AG09309 (cell line): ENCODE results near the gene ITPRIPL2.

ENCODE experiments used
- DNase-seq: peaks from one replicate; pipeline ENCODE4 v3.0.0-alpha.2; 2010; ENCODE audit warnings: low read depth
- H3K4me3 ChIP-seq: 2 replicates; pipeline ENCODE4 v1.5.1; 2011; ENCODE audit warnings: mild to moderate bottlenecking, low read depth, low read length, moderate library complexity; ENCODE audit not compliant: control insufficient read depth
- TF ChIP-seq, protein P1 (sequence below): IDR thresholded peaks from 2 replicates; pipeline ENCODE4 v1.5.1; 2011; ENCODE audit warnings: mild to moderate bottlenecking, low read depth, low read length, inconsistent platforms; ENCODE audit not compliant: insufficient read depth, control insufficient read depth; ENCODE audit errors: missing control alignments

The ITPRIPL2 gene

DNA sequence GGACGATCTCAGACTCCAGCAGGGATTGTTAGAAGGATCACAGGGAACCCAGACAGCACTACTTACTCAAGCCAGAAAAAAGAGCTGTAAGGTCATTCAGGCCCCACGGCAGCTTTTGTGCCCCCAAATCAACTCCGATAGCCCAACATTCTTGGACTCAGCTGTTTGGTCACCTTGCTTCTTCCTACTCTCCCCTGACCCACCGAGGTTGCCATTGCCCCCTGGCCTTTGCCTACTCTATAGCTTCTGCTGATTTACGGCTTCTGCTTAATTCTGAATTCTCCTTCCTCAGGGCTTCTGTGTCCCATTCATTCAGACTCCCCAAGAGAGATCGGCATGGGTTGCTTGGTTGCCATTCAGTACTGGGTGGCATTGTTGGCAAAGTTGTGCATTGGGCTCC lies 8.6 kb upstream of the ITPRIPL2 start:
- DNase-seq = no peak
- H3K4me3 ChIP-seq = no peak overlapping the region

DNA sequence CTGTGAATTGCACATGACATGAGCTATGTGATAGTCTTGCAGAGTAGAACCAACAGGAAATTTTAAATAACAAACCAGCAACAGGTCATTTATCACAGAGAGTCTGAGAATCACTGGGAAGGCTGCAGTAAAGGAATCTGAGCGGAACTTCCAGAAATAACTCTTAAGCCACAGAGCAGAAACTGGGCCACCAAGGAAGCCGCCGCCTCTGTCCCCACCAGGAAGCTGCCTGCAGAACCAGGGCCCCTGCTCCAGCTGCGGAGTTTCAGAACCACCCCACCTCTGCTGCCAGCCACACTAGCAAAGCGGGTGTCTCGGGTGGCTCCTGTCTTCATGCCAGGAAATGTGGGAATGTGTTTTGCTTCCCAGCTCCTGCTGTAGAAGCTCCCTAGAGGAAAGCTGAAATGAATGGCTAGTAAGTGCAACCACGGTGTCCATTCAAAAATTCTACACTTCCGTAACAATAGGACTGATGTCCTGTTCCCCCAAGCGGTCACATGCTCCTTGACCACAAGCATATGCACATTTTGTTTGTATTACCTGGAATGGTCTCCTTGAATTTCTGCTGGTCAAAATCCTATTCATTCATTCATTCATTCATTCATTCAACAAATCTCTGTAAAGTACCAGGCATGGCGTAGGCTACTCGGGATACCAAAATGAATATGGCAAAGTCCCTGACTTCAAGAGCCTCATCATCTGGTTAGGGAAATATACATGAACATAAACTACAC lies 7.7 kb upstream of the ITPRIPL2 start:
- TF ChIP-seq, protein P1, sequence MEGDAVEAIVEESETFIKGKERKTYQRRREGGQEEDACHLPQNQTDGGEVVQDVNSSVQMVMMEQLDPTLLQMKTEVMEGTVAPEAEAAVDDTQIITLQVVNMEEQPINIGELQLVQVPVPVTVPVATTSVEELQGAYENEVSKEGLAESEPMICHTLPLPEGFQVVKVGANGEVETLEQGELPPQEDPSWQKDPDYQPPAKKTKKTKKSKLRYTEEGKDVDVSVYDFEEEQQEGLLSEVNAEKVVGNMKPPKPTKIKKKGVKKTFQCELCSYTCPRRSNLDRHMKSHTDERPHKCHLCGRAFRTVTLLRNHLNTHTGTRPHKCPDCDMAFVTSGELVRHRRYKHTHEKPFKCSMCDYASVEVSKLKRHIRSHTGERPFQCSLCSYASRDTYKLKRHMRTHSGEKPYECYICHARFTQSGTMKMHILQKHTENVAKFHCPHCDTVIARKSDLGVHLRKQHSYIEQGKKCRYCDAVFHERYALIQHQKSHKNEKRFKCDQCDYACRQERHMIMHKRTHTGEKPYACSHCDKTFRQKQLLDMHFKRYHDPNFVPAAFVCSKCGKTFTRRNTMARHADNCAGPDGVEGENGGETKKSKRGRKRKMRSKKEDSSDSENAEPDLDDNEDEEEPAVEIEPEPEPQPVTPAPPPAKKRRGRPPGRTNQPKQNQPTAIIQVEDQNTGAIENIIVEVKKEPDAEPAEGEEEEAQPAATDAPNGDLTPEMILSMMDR = no peak
- H3K4me3 ChIP-seq = no peak overlapping the region
- no peak for DNase-seq

More for the DNA sequence above, 8.6 kb upstream of the ITPRIPL2 start:
- TF ChIP-seq, protein P1 = no peak

DNA sequence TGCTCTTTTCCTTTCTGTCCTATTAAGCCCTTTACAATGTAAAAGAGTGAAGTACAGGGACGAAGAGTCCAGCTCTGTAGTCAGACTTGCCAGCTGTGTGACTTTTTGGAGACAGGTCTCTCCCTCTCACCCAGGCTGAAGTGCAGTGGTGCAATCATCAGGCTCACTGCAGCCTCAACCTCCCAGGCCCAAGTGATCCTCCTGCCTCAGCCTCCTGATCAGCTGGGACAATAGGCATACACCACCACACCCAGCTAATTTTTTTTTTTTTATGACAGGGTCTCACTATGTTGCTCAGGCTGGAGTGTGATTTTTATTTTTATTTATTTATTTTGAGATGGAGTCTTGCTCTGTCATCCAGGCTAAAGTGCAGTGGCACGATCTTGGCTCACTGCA lies 7.1 kb upstream of the ITPRIPL2 start:
- no peak overlapping the region for H3K4me3 ChIP-seq
- DNase-seq = no peak
- TF ChIP-seq, protein P1 = no peak

DNA sequence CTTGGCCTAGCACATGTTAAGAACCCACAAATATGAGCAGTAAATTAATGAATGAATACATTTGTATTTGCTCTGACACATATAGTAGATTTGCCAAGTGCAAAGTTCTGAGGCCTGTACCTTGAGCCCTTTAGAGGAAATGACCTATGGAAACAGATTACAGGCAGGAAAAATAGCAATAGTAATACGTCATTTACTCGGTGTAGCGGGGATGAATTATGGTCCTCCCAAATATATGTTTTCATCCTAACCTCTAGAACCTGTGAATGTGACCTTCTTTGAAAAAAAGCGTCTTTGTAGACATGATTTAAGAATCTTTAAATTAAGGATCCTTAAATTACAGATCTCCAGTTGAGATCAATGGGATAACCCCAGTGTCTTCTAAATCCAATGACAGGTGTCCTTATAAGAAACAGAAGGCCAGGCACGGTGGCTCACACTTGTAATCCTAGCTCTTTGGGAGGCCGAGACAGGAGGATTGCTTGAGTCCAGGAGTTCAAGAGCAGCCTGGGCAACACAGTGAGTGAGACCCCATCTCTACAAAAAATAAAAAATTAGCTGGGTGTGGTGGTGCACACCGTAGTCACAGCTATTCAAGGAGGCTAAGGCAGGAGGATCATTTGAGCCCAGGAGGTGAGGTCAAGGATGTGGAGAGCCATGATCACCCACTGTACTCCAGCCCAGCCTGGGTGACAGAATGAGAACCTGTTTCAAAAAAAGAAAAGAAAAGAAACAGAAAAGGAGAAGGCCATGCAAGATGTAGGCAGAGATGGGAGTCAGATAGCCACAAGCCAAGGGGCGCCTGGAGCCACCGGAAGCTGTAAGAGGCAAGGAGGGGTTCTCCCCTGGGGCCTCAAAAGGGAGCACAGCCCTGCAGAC lies 5.1 kb upstream of the ITPRIPL2 start:
- TF ChIP-seq, protein P1 = no peak
- no peak for DNase-seq
- H3K4me3 ChIP-seq = no peak overlapping the region

DNA sequence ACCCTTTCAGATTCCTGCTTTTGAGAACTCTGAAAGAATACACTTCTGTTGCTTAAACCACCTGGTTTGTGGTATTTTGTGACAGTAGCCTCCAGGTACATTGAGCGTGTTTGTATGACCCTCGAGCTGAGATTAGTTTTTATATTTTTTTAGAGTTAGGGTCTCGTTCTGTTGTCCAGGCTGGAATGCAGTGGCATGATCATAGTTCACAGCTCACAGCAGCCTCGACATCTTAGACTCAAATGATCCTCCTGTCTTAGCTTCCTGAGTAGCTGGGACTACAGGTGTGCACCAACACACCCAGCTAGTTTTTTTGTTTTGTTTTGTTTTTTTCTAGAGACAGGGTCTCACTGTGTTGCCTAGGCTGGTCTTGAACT lies 4.5 kb upstream of the ITPRIPL2 start:
- TF ChIP-seq, protein P1 = no peak
- H3K4me3 ChIP-seq = no peak overlapping the region
- DNase-seq = no peak

DNA sequence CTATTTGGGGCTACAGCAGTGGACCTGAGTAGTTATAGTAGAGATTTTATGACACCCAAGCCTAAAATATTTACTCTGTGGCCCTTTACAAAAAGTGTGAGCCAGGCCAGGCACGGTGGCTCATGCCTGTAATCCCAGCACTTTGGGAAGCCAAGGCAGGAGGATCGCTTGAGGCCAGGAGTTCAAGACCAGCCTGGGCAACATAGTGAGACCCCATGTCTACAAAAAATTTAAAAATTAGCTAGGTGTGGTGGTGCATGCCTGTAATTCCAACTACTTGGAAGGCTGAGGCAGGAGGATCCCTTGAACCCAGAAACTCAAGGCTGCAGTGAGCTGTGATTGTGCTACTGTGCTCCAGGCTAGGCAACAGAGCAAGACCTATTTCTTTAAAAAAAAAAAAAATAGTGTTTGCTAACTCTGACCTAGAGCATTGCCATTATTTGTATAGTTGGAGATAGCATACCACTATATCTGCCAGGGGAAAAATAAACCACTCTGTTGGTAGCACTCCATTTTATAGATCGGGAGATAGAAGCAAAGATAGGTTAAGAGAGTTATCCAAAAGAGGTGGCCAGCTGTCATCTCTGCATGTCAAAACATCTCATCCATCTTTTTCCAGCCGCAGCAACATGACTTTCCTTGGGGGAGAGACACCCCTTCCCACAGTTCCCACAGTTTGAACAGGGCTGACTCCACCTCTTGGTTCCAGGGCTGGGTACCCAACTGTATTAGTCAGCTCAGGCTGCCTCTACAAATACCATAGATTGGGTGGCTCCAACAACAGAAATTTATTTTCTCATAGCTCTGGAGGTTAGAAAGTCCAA lies 3.0 kb upstream of the ITPRIPL2 start:
- H3K4me3 ChIP-seq = no peak overlapping the region
- TF ChIP-seq, protein P1 = no peak
- DNase-seq = no peak
